IMR-90 (cell line): Measurements from ENCODE around the gene FBXL20. TPM values are rescaled to one million over a fixed set of nuclear protein-coding genes. Genes with fewer than 3 reads are reported as not detected.

Experiments used
- ATAC-seq: fragments of 200-7000 bp; cut with Tn5 transposase; 2 replicates; pipeline ENCODE4 v1.9.1; 2020; ENCODE audit warnings: low read depth, mild to moderate bottlenecking, moderate library complexity
- BruUV-seq: library from RNA; stranded (reverse); fragments of 400-500 nt; replicated peaks from 2 replicates; lab custom pipeline; 2021; lab: Mats Ljungman, UMichigan
- CTCF ChIA-PET: fragments of 300-600 bp; formaldehyde crosslinking; extraction: SDS; loops from one replicate; lab custom pipeline; 2021; ENCODE audit warnings: antibody characterized with exemption; lab: Yijun Ruan, JAX
- POLR2A ChIA-PET: fragments of 300-600 bp; sonication (Branson Sonifier 250); formaldehyde crosslinking; loops from one replicate; lab custom pipeline; 2022; ENCODE audit warnings: antibody characterized with exemption; ENCODE audit not compliant: unreplicated experiment; lab: Charles Lee
- DNase-seq: peaks from one replicate; pipeline ENCODE4 v3.0.0; 2013
- H2AFZ ChIP-seq: replicated peaks from 2 replicates; pipeline ENCODE3; 2013; ENCODE audit warnings: low read length, mild to moderate bottlenecking; ENCODE audit not compliant: poor library complexity
- H2AK5ac ChIP-seq: 2 replicates; pipeline ENCODE4 v1.6.1; 2013; ENCODE audit warnings: low read depth, low read length, inconsistent platforms
- H2AK9ac ChIP-seq: replicated peaks from 2 replicates; pipeline ENCODE3; 2013; ENCODE audit warnings: mild to moderate bottlenecking, low read depth, low read length, moderate library complexity; ENCODE audit not compliant: poor library complexity
- H2BK120ac ChIP-seq: 2 replicates; pipeline ENCODE4 v1.6.1; 2013; ENCODE audit warnings: low read depth, low read length, inconsistent platforms
- H2BK15ac ChIP-seq: 3 replicates; pipeline ENCODE4 v1.6.1; 2013; ENCODE audit warnings: low read depth, low read length, inconsistent platforms
- H2BK20ac ChIP-seq: 2 replicates; pipeline ENCODE4 v1.6.1; 2013; ENCODE audit warnings: low read depth, mild to moderate bottlenecking, inconsistent platforms, low read length, moderate library complexity
- H2BK5ac ChIP-seq: 2 replicates; pipeline ENCODE4 v1.6.1; 2013; ENCODE audit warnings: mild to moderate bottlenecking, low read depth, low read length, inconsistent platforms; ENCODE audit not compliant: poor library complexity, severe bottlenecking
- H3K14ac ChIP-seq: replicated peaks from 2 replicates; pipeline ENCODE4 v1.6.1; 2013; ENCODE audit warnings: low read depth, low read length, inconsistent platforms
- H3K18ac ChIP-seq: 2 replicates; pipeline ENCODE4 v1.6.1; 2013; ENCODE audit warnings: low read depth, low read length, control low read depth
- H3K23ac ChIP-seq: 2 replicates; pipeline ENCODE4 v1.6.1; 2013; ENCODE audit warnings: low read depth, low read length, inconsistent platforms
- H3K27ac ChIP-seq: 2 replicates; pipeline ENCODE4 v1.5.1; 2013; ENCODE audit warnings: mild to moderate bottlenecking, control low read depth, low read length; ENCODE audit not compliant: insufficient read depth
- H3K27me3 ChIP-seq: 2 replicates; pipeline ENCODE4 v1.6.1; 2013; ENCODE audit warnings: low read length; ENCODE audit not compliant: control insufficient read depth, insufficient read depth
- H3K36me3 ChIP-seq: 2 replicates; pipeline ENCODE4 v1.6.1; 2013; ENCODE audit warnings: low read length, mixed read lengths; ENCODE audit not compliant: control insufficient read depth, insufficient read depth
- H3K4ac ChIP-seq: 2 replicates; pipeline ENCODE4 v1.6.1; 2013; ENCODE audit warnings: low read depth, low read length, inconsistent platforms
- H3K4me1 ChIP-seq: 2 replicates; pipeline ENCODE4 v1.6.1; 2013; ENCODE audit warnings: low read length, mixed read lengths; ENCODE audit not compliant: control insufficient read depth, insufficient read depth
- H3K4me2 ChIP-seq: 2 replicates; pipeline ENCODE4 v1.6.1; 2013; ENCODE audit warnings: low read depth, mild to moderate bottlenecking, control low read depth, low read length, moderate library complexity
- H3K4me3 ChIP-seq: 2 replicates; pipeline ENCODE4 v1.5.1; 2013; ENCODE audit warnings: low read depth, mild to moderate bottlenecking, control low read depth, low read length, moderate library complexity; ENCODE audit not compliant: insufficient read depth
- H3K56ac ChIP-seq: 2 replicates; pipeline ENCODE4 v1.6.1; 2013; ENCODE audit warnings: low read length, inconsistent platforms; ENCODE audit not compliant: insufficient read depth; ENCODE audit errors: extremely low read depth
- H3K79me1 ChIP-seq, 2 experiments: 2 replicates each; pipeline ENCODE4 v1.6.1; 2013; ENCODE audit warnings: low read length in 2 of 2, inconsistent platforms in 1 of 2, low read depth in 1 of 2
- H3K9ac ChIP-seq: 2 replicates; pipeline ENCODE4 v1.6.1; 2013; ENCODE audit warnings: low read depth, low read length, control low read depth
- H3K9me1 ChIP-seq: 2 replicates; pipeline ENCODE4 v1.6.1; 2013; ENCODE audit warnings: low read length, inconsistent platforms; ENCODE audit not compliant: insufficient read depth
- H3K9me3 ChIP-seq: 2 replicates; pipeline ENCODE4 v1.6.1; 2013; ENCODE audit warnings: low read length; ENCODE audit not compliant: control insufficient read depth, insufficient read depth
- H4K20me1 ChIP-seq: 2 replicates; pipeline ENCODE4 v1.6.1; 2013; ENCODE audit warnings: low read length, inconsistent platforms; ENCODE audit not compliant: insufficient read depth
- H4K5ac ChIP-seq: 2 replicates; pipeline ENCODE4 v1.6.1; 2013; ENCODE audit warnings: mild to moderate bottlenecking, low read depth, low read length, control low read depth
- H4K8ac ChIP-seq, 2 experiments: 2 replicates each; pipeline ENCODE4 v1.6.1; 2013; ENCODE audit warnings: low read depth in 2 of 2, low read length in 2 of 2, control low read depth in 1 of 2, inconsistent platforms in 1 of 2
- H4K91ac ChIP-seq: 2 replicates; pipeline ENCODE4 v1.6.1; 2013; ENCODE audit warnings: low read depth, low read length, inconsistent platforms; ENCODE audit not compliant: insufficient read depth
- FOS ChIP-seq: fragments of 150-350 bp; IDR thresholded peaks from 2 replicates; pipeline ENCODE4 v1.6.1; 2016; ENCODE audit warnings: low read depth, low read length
- RFX5 ChIP-seq: IDR thresholded peaks from 2 replicates; pipeline ENCODE4 v1.8.0; 2012; ENCODE audit warnings: low read depth, mild to moderate bottlenecking, low read length, moderate library complexity
- WGBS, 2 experiments: methylation state at CpG; one replicate each; pipeline versions ENCODE4 v1.1.5 to v1.1.7; 2013; ENCODE audit warnings: missing lambda C conversion rate in 2 of 2; ENCODE audit not compliant: insufficient read length in 1 of 2; ENCODE audit errors: extremely low coverage in 2 of 2; 5-methylcytosine and 5-hydroxymethylcytosine counted together
- dilution Hi-C: fragments of 300-500 bp; cut with HindIII; formaldehyde crosslinking; loops from one replicate; pipeline ENCODE4 v1.14.3; 2018; ENCODE audit warnings: low sequenced_read_pairs; ENCODE audit not compliant: unreplicated experiment
- in situ Hi-C: fragments of 300-500 bp; cut with MboI; formaldehyde crosslinking; loops from 3 replicates; pipeline ENCODE4 v1.14.3; 2019; ENCODE audit warnings: low sequenced_read_pairs, inconsistent platforms, mixed read lengths
- intact Hi-C: fragments of 100-400 bp; cut with micrococcal nuclease; formaldehyde crosslinking; loops from 2 replicates; pipeline ENCODE4 v1.10.0; 2022
- polyA plus RNA-seq, 3 experiments: library from polyadenylated mRNA; depleted of rRNA; stranded (reverse); fragments of >200 nt; gene quantifications; 2 replicates each; pipeline ENCODE4 v1.2.3, GENCODE V29; 2012; ENCODE audit warnings: low replicate concordance in 1 of 3
- total RNA-seq: library from RNA; depleted of rRNA; stranded (reverse); fragments of >200 nt; gene quantifications from 2 replicates; pipeline ENCODE4 v1.2.3, GENCODE V29; 2012
- TF ChIP-seq, protein P1 (sequence below): fragments of 150-350 bp; IDR thresholded peaks from 2 replicates; pipeline ENCODE4 v1.6.1; 2017; ENCODE audit warnings: mild to moderate bottlenecking, antibody characterized with exemption, low read length, low read depth

FBXL20 gene
- total and polyA plus RNA-seq, 2 of the 4 experiments (the other 2 are of a cell fraction) = 4.1 to 13.8 TPM

DNA sequence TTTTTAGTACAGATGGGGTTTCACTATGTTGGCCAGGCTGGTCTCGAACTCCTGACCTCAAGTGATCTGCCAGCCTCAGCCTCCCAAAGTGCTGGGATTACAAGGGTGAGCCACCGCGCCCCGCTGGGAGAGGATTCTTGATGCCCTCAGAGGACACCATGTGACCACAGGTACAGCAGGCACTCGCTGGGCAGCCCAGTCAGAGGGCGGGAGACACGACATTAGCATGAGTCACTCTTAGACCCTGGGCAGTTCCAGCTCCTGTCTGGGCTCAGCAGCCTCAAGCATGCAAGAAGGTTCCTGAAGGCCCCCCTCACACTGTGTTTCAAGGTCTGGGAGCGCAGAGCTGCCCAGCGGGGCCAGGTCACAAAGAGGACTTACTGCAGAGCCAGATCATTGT is 187.6 kb downstream of the FBXL20 start:
- Histone ChIP-seq H3K4ac (no peak overlapping the region), H2BK15ac (no peak overlapping the region), H3K27ac (no peak overlapping the region), H3K18ac (no peak overlapping the region), H2AFZ (peak overlapping the region; percentile 58), H4K8ac (no peak overlapping the region), H3K4me1 (peaks cover 10% of the 10 kb centered on the region), H2AK9ac (no peak overlapping the region), H3K27me3 (peaks cover 34% of the 10 kb centered on the region), H3K9me1 (peaks cover 7% of the 10 kb centered on the region), H2BK120ac (no peak overlapping the region), H2BK20ac (no peak overlapping the region), H2AK5ac (no peak overlapping the region), H3K56ac (no peak overlapping the region), H3K4me2 (no peak overlapping the region), H3K79me1 (no peaks in the 10 kb centered on the region), H4K20me1 (no peaks in the 10 kb centered on the region), H3K9me3 (no peaks in the 10 kb centered on the region), H3K14ac (no peak overlapping the region), H2BK5ac (no peak overlapping the region), H3K23ac (no peak overlapping the region), H4K91ac (no peak overlapping the region), H4K5ac (no peak overlapping the region), H3K36me3 (no peaks in the 10 kb centered on the region), H3K9ac (no peak overlapping the region), H3K4me3 (no peak overlapping the region)
- intact Hi-C loops (no loop called here), dilution Hi-C loops (no loop called here), in situ Hi-C loops (no loop called here)
- no peak for ATAC-seq
- ChIA-PET POLR2A (no interaction called here), CTCF (no interaction called here)
- WGBS, 2 experiments = 95% methylated on average over 6 of the region's 9 CpGs; no CpG with 5 or more reads in 1 of the 2 experiments
- BruUV-seq = no TSS peak
- DNase-seq = peak; percentile 22
- no peak for TF ChIP-seq RFX5
- TF ChIP-seq, protein P1, sequence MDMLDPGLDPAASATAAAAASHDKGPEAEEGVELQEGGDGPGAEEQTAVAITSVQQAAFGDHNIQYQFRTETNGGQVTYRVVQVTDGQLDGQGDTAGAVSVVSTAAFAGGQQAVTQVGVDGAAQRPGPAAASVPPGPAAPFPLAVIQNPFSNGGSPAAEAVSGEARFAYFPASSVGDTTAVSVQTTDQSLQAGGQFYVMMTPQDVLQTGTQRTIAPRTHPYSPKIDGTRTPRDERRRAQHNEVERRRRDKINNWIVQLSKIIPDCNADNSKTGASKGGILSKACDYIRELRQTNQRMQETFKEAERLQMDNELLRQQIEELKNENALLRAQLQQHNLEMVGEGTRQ = peak; percentile 64
- 0 out of 2 replicates have a peak, but pooled peaks have one; percentile 17 for TF ChIP-seq FOS
